Vagina (tissue), 2 donors: ENCODE measurements around the gene ORM1. TPM values are rescaled to one million over a fixed set of nuclear protein-coding genes. Genes with fewer than 3 reads are reported as not detected.

Experiments used
- DNase-seq, 2 donors: peaks; one replicate each; pipeline ENCODE4 v3.0.0-alpha.2; 2017; ENCODE audit errors: extremely low spot score in 2 of 2
- H3K27ac ChIP-seq: fragments of 200-600 bp; sonication (generic); one replicate; pipeline ENCODE4 v1.5.1; 2019
- H3K27me3 ChIP-seq: fragments of 200-600 bp; sonication (generic); one replicate; pipeline ENCODE4 v1.5.1; 2019
- H3K36me3 ChIP-seq, 2 donors: fragments of 200-600 bp; sonication (generic); one replicate each; pipeline ENCODE4 v1.5.1; 2017 to 2019
- H3K4me1 ChIP-seq: fragments of 200-600 bp; sonication (generic); one replicate; pipeline ENCODE4 v1.5.1; 2019
- H3K4me3 ChIP-seq, 2 donors: fragments of 200-600 bp; sonication (generic); 1 replicate in 1 of 2; 2 replicates in 1 of 2; pipeline ENCODE4 v1.5.1; 2016 to 2019
- H3K9me3 ChIP-seq: fragments of 200-600 bp; sonication (generic); one replicate; pipeline ENCODE4 v1.5.1; 2019
- POLR2A ChIP-seq, 2 donors: fragments of 450-650 bp; IDR thresholded peaks; one replicate each; pipeline ENCODE4 v1.6.1; 2017; ENCODE audit warnings: antibody characterized with exemption in 2 of 2, mild to moderate bottlenecking in 2 of 2, moderate library complexity in 2 of 2
- POLR2AphosphoS5 ChIP-seq, 2 donors: sonication (generic); formaldehyde crosslinking; IDR thresholded peaks; one replicate each; pipeline ENCODE4 v1.9.0; 2017; ENCODE audit warnings: antibody characterized with exemption in 2 of 2, mild to moderate bottlenecking in 2 of 2, low read depth in 1 of 2; ENCODE audit not compliant: insufficient read depth in 1 of 2
- intact Hi-C: fragments of 100-400 bp; cut with DNase I; formaldehyde crosslinking; loops from one replicate; pipeline ENCODE4 v1.15.1; 2023
- total RNA-seq: library from RNA; depleted of rRNA; stranded (reverse); fragments of >200 nt; gene quantifications from one replicate; pipeline ENCODE4 v1.2.3, GENCODE V29; 2016
- TF ChIP-seq, protein P1 (sequence below), 3 experiments: fragments of 450-650 bp in 2 of 3; fragments of 200-600 bp in 1 of 3; sonication (generic) in 1 of 3; IDR thresholded peaks; one replicate each; pipeline ENCODE4 v1.5.1; 2017 to 2019; ENCODE audit warnings: antibody characterized with exemption in 3 of 3, mild to moderate bottlenecking in 2 of 3, moderate library complexity in 2 of 3

The ORM1 gene
- total RNA-seq, 1 donor from 2014 or later: not detected

DNA sequence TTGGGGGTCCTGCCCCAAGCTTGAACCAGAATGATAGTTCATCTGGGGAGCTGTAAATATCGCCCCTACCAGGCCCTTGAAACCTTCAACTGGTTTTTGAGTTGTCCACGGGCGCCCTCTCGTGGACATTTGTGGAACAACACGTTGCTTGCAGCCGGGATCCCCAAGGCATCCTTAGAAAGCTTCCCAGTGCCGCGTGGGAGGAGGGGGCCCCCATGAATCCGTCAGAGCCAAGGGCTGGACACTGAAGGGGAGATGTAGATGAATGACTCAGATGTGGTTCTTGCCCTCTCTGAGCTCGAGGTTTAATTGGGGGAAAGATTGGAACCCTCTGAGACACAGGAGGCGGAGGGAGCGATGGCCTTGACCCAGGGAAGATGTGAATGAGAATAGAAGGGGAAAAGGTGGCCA, 31.8 kb upstream of the ORM1 start:
- no peaks in the 10 kb centered on the region for H3K27me3 ChIP-seq
- no peak overlapping the region for H3K4me3 ChIP-seq
- no peak for DNase-seq
- no peaks in the 10 kb centered on the region for H3K9me3 ChIP-seq
- peaks cover 0 to 23% of the 10 kb centered on the region in 2 donors for H3K36me3 ChIP-seq
- peak overlapping the region; percentile 61 for H3K27ac ChIP-seq
- TF ChIP-seq, protein P1, sequence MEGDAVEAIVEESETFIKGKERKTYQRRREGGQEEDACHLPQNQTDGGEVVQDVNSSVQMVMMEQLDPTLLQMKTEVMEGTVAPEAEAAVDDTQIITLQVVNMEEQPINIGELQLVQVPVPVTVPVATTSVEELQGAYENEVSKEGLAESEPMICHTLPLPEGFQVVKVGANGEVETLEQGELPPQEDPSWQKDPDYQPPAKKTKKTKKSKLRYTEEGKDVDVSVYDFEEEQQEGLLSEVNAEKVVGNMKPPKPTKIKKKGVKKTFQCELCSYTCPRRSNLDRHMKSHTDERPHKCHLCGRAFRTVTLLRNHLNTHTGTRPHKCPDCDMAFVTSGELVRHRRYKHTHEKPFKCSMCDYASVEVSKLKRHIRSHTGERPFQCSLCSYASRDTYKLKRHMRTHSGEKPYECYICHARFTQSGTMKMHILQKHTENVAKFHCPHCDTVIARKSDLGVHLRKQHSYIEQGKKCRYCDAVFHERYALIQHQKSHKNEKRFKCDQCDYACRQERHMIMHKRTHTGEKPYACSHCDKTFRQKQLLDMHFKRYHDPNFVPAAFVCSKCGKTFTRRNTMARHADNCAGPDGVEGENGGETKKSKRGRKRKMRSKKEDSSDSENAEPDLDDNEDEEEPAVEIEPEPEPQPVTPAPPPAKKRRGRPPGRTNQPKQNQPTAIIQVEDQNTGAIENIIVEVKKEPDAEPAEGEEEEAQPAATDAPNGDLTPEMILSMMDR (IDR thresholded peaks at IDR 0.05): peak; percentile 86 to 95 (median 94)
- TF ChIP-seq POLR2A (IDR thresholded peaks at IDR 0.05) (no peak), POLR2AphosphoS5 (IDR thresholded peaks at IDR 0.05; ENCODE audit: insufficient read depth in 1 of 2, low read depth in 1 of 2) (no peak)
- intact Hi-C loops: loop anchor here (5.0 kb wide), 1 partner anchor 209 kb away; no protein-coding TSS in a partner anchor
- H3K4me1 ChIP-seq: peaks cover under 1% of the 10 kb centered on the region

DNA sequence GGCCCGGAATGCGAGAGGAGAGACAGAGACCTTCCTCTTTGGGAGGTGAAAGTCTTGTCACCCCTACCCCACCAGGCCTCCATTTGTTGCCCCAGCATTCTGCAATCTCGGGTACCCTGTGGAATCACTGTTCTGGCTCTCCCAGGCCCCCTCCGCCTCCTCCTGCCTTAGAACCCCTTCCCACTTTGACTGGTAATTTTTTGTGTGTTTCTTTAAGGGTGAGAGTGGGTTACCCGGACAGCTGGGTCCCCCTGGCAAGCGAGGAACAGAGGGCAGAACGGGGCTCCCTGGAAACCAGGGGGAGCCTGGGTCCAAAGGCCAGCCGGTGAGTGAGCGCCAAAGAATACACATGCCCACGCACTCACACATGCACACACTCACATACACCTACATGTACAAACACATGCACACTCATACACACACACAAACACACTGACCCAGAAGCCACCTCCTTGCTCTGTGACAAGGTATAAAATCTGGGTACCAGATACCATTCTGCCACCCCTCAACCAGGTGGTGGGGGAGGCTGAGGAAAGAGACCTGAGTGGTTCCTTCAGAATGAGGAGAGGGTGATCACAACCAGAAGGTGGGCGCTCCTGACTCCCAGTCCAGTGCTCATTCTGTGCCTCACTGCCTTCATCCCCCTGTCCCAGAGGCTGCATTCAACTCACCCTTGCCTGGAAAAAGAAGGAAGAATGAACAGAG, 30.9 kb upstream of the ORM1 start:
- no peaks in the 10 kb centered on the region for H3K27me3 ChIP-seq
- no peak overlapping the region for H3K4me3 ChIP-seq
- H3K36me3 ChIP-seq: peaks cover 0 to 28% of the 10 kb centered on the region in 2 donors
- intact Hi-C loops: loop anchor here (1.0 to 5.0 kb wide), 3 partner anchors 133 to 210 kb away; no protein-coding TSS in a partner anchor
- no peaks in the 10 kb centered on the region for H3K9me3 ChIP-seq
- no peaks in the 10 kb centered on the region for H3K4me1 ChIP-seq
- TF ChIP-seq POLR2AphosphoS5 (IDR thresholded peaks at IDR 0.05; ENCODE audit: insufficient read depth in 1 of 2, low read depth in 1 of 2): no peak
- no peak for TF ChIP-seq POLR2A (IDR thresholded peaks at IDR 0.05)
- TF ChIP-seq, protein P1 (IDR thresholded peaks at IDR 0.05): no peak
- DNase-seq: peak in 1 of 2 donors; percentile 54
- H3K27ac ChIP-seq: no peak overlapping the region

DNA sequence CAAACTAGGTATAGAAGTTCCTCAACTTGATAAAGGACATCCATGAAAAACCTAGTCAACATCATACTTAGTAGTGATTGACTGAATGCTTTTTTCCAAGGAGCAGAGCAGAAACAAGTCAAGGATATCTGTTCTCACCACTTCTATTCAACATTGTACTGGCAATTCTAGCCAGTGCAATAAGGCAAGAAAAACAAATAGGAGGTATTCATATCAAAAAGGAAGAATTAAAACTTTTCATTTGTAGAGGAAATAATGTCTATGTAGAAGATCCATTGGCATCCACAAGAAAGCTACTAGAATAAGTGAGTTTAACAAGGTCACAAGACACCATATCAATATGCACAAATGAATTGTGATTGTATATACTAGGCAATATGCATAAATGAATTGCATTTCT, 28.2 kb upstream of the ORM1 start:
- Histone ChIP-seq H3K4me3 (no peak overlapping the region), H3K9me3 (no peaks in the 10 kb centered on the region), H3K36me3 (peaks cover 0 to 34% of the 10 kb centered on the region in 2 donors), H3K27me3 (no peaks in the 10 kb centered on the region), H3K27ac (no peak overlapping the region), H3K4me1 (no peaks in the 10 kb centered on the region)
- intact Hi-C loops: loop anchor here (5.0 kb wide), 1 partner anchor 212 kb away; no protein-coding TSS in a partner anchor
- no peak for DNase-seq
- TF ChIP-seq, protein P1 (IDR thresholded peaks at IDR 0.05): no peak
- TF ChIP-seq POLR2A (IDR thresholded peaks at IDR 0.05) (no peak), POLR2AphosphoS5 (IDR thresholded peaks at IDR 0.05; ENCODE audit: insufficient read depth in 1 of 2, low read depth in 1 of 2) (no peak)

DNA sequence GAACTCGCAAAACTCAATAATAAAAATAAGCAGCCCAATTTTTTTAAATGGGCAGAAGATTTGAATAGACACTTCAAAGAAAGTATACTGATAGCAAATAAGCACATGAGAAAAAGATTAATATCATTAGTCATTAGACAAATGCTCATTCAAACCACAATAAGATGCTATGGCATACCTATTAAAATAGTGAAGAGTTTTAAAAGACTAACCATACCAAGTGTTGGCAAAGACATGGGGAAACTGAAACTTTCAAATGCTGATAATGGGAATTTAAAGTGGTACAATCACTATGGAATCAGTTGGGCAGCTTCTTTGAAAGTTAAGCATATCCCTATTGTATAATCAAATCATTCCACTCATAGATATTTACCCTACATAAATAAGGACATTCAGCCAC, 26.6 kb upstream of the ORM1 start:
- Histone ChIP-seq H3K9me3 (no peaks in the 10 kb centered on the region), H3K4me3 (no peak overlapping the region), H3K27ac (no peak overlapping the region), H3K4me1 (no peaks in the 10 kb centered on the region), H3K27me3 (no peaks in the 10 kb centered on the region), H3K36me3 (peaks cover 0 to 43% of the 10 kb centered on the region in 2 donors)
- DNase-seq: no peak
- TF ChIP-seq, protein P1 (IDR thresholded peaks at IDR 0.05): no peak
- TF ChIP-seq POLR2A (IDR thresholded peaks at IDR 0.05) (no peak), POLR2AphosphoS5 (IDR thresholded peaks at IDR 0.05; ENCODE audit: insufficient read depth in 1 of 2, low read depth in 1 of 2) (no peak)
- intact Hi-C loops: no loop called here
